ENCODE measurements around the gene HPS6.

- TF ChIP-seq POLR2AphosphoS5 (IDR thresholded peaks at IDR 0.05) (no peak), CTCF (IDR thresholded peaks at IDR 0.05) (no peak)
Measured at GRCh38 chr10:102065561-102066398, 631 bp downstream of the HPS6 start.
